ELR (cell line): ENCODE results near the gene POU3F1.

Experiments
- DNase-seq: peaks from one replicate; pipeline ENCODE4 v3.0.0-alpha.2; 2015; ENCODE audit warnings: low read depth

The POU3F1 gene

DNA sequence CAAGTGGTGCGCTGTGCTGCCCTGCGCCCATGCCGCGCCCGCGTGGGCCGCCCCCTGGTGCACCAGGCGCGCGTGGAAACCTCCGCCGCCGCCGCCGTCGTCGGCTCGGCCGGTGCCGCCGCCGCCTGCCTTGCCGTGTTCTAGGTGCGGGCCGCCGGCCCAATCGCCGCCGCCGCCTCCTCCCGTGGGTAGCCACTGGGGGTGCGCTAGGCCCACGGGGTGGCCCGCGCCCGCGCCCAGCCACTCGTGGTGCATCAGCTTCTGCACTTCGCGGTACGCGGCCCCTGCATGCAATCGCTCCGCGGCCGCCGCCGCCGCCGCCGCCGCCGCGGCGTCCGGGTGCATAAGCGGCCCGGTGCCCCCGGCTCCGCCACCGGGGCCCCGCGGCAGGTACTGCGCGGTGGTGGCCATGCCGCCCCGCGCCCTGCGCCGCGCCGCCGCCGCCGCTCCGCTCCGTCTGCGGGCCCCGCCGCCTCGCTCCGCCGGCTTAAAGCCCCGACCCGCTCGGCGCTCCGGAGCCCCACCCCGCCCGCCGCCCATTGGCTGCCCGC is at the start of gene POU3F1:
Gene POU3F1 (minus strand): TSS at position 461 of the 551 bp plus-strand sequence. CDS start 50 bp downstream, at position 411.
- no peak for DNase-seq

DNA sequence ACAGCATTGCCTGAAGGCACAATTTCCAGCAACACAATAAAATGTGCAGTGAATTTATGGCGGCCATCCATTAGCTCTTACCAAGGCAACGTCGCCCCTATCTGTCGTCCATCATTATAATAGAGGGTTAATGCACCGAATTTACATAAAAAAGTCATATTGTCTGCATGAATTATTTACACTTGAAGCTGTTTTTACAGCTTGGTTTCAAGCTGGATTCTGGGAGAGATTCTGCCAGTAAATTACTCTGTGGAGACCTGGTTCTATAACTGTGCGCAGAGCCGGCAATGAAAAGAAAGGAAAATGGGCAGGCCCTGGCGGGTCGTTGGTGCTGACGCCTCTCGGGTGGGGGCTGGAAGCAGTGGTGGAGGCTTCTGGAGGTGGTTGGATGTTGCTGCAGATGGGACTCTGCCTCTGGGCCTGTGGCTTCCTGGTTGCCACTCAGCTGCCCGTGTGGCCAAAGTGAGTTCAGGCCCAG is 48.9 kb upstream of the POU3F1 start:
- DNase-seq: no peak

DNA sequence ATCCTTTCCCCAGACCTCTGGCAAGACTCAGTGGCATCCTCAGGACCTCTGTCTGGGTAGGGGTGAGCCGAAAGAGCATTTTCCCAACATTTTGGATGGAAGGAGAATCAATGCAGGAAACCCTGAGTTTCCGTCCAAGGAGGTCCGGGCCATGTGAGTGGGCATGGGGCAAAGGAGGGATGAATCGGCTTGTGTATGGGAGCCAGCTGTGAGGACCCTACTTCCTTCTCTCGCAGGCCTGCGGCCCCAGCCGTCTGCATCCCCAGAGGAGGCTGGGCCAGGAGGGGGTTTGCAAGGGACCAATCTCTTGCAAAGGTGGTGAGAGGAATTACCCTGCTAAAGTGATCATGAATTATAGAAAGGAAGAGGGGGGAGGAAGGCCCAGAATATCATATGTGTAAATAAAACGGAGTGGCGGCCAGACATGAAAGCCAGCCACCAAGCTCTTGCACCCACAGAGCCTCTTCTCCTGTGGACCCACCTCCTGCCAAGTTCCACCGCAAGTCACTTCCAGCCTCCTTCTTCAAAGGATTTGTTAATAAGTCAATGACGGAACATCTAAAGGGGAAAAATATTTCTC is 48.2 kb upstream of the POU3F1 start:
- no peak for DNase-seq

DNA sequence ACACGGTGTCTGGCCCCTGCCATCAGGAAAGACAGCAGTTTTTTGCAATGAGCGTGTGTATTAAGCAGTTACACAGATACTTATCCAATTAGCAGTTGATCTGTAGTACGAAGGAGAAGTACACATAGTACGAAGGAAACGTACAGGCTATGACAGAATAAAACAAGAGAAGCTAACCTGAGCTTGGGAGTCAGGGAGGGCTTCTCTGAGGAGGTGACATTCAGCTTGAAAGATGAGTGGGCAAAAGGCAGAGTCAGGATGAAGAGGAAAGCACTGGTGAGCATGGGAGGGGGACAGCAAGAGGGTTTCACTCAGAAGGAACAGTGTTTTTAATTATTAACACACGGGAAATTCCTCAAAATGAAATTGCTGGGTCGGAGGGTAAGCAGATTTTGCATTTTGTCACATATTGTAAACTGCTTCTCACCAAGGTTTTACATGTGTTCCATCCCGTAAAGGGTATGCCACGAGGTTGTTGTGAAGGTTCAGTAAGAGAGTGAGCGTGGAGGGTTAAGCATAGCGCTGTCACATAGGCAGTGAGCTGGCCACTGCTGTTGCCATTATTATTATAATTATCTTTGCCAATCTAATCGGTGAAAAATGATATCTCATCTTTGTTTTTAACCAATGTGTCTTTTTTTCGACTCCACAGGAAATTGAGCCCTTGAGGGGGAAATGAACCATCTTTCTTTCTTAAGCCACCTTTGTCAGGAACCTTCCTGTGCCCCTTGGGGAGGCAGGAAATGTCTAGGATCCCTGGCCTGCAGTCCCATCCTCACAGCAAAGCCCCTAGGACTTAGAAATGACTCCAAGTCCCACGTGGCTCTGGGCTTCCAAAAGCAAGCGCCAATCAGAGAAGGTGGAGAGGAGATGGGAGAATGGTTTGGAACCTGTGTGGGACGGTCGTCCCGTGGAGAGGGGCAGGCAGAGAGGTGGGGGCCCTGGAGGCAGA is 47.3 kb upstream of the POU3F1 start:
- DNase-seq: no peak

DNA sequence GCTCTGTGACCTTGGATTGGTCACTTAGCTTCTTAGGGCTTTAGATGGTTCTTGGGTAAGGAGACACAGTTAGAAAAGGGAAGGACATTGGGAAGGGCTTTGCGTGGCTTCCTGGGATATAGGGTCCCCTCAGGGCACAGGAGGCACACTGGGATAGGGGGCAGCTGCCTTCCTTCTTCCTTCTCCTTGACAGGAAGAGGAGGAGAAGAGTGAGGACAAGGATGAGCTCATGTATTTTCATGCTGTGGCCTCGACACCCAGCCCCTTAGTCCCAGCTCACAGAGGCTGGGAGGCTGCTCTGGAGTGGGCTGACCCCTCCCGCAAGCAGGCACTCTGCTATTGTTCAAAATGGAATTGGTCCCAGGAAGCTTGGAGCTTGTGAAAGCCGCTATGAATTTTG is 45.7 kb upstream of the POU3F1 start:
- no peak for DNase-seq

DNA sequence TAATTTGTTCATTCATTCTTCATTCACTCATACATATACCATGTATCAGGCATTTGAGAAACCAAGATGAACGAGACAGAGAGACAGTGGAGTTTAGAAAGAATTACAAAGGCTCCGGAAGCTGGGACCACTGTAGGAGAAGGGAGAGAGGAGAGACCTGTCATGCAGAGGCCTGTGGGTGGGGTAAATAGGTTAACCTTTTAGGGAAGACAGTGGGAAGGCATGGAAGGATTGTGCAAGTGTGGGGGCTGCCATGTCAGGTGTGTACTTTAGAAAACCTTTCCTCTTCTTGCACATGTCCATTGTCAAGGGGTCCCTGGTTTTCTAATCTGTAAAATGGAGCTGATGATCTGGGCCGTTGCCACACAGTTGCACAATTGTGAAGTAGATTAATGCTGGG is 44.2 kb upstream of the POU3F1 start:
- no peak for DNase-seq

DNA sequence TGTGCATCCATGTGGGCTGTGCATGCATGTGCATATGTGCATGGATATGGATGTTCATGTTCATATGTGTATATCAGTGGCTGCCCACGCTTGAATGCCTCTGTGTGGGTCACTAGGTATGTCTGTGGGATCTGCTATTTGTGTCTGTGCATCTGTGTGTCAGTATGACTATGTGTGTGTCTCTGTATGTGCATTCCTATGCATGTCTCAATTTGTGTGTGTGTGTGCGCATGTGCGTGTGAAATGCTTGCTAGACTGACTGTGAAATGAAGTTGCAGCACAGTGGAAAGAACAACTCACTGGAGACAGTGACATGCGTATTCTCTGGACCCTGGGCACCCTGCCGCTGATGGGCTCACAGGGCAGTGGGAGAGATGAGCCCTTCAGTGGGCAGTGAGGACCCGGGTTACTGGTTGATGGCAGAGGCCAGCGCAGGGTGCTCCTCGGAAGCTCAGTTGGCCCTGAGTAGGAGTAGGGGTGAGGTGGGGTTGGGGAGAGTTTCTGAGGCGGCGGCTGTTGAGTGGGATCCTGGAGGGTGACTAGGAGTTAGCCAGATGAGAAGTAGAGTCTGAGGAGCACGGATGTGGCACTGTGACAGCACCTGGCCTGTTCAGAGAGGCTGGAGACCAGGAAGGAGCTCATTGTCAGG is 43.2 kb upstream of the POU3F1 start:
- DNase-seq: no peak

DNA sequence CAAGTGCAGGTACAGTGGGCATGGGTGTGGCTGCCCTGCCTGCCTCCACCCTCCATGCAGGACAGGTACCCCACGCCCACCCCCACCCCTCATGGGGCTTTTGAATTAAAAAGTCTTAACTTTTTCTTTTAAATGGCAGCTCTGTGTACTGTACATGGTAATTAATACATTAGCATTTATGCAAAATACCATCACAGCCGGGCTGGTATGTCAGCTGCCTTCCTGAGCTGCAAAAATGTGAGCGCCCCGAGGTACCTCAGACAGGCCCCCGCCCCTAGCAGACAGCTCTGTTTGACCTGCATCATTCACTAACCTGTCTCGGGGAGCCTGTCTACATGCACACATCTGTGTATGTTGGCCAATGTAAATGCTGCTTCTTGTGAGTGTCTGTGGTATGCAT is 42.2 kb upstream of the POU3F1 start:
- DNase-seq: no peak

DNA sequence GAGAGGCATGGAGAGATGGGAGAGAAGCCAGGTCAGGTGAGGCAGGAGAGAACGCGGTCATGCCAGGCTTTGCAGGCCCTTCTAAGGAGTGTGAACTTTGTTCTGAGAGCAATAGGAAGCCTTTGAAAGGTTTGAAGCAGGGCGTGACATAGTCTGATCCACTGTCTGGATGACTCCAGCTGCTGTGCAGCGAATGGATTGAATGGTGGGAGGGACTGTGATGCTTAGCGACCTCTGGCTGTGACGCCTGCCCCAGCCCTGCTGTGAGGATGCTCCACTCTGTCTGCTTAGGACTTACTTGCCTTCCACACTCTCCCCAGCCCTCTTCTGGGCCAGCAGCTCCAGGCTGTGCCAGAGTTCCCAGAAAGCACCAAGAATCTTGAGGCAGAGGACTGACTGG is 41.8 kb upstream of the POU3F1 start:
- no peak for DNase-seq

DNA sequence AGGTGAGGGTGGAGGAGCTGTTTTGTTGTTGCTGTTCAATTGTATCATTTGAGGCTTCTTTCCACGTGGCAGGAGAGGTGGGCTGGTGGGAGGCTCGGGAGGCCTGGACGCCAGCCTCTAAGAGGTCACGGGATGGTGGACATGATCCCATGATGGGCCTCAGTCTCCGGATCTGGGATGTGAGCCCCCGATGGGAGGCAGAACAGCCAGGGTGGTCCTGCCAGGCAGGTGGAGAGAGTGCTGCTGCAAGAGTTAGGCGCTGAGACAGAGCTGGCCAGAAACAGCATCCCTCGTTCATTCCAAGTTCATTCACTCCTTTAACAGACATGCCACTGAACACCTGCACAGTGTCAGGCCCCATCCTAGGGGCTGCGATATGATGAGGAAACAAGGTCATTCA is 41.1 kb upstream of the POU3F1 start:
- DNase-seq: no peak

DNA sequence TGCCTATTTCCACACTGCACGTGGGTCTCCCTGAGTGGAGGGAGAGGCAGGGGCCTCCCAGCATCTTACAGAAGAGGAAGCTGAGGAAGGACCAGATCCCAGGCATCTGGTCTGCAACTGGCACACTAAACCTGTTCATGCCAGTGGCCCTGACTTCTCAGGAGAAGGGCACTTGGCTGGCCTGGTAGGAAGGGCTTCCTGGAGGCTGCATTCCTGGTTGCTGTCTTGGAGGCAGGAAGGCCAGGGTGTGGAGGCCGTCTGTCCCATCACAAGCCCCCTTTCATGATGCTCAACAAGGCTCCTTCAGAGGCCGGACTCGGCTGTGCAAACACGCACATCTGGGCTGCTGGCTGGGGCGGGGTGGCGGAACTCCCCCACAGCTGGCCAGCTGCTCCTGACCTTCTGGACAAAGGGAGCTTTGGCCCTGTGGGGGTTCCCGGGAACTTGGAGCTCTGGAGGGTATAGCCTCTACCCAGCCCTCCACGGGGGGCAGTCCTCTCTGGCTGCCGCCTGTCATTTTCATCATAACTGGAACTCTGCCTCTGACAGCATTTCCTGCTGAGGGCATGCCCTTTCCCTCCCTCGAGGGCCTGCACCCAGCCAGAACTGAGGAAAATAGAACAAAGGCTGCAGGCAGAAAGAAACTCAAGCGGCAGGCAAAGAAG is 39.2 kb upstream of the POU3F1 start:
- no peak for DNase-seq

DNA sequence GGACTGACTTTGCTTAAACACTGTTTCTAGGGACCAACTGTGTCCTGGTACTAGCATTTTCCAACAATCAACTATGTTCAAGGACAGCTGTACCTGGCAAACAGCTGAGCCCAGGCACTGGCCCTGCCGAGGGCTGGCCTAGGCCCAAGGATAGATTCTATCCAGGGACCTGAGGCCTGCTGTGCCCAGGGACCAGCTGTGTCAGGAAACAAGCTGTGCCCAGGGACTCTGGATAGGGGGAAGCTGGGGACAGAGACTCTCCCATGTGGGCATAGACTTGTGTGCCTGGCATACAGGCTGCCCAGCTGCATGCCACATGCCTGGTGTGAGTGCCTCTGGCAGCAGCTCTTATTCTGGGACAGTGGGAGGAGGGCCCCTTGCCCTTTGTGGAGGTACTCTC is 38.1 kb upstream of the POU3F1 start:
- no peak for DNase-seq

DNA sequence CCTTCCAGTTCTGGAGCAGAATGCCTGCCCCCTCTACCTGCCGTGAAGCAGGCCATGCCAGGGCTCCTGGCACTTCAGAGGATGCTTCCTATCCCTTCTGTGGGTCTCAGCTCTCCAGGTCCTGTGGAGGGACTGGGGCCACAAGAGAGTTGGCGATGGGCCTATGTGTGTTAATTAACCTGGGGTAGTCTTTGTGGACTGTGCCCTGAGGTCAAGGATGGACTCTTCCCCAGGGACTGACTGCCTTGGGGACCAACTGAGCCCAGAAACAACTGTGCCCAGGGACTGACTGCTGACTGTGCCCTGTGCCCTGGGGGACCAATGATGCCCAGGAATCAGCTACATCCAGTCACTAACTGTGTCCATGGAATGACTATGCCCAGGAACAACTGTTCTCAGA is 37.5 kb upstream of the POU3F1 start:
- DNase-seq: no peak

DNA sequence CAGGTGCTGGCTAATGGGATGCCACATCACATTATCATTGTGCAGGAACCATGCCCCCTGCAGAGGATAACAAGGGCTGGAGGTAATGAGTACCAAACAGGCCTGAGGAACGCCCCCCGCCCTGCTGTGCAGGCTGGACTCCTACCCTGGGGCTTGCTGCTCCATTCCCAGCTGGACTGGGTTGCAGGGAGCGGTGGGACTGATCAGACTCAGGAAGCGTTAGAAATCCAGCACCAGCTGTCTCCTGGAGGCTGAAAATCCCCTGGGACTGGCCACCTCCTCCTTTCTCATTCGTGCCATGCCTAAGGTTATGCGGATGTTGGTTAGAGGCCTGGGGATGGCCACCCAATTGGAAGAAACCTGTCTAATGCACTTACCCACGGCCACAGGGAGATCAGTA is 36.9 kb upstream of the POU3F1 start:
- no peak for DNase-seq

DNA sequence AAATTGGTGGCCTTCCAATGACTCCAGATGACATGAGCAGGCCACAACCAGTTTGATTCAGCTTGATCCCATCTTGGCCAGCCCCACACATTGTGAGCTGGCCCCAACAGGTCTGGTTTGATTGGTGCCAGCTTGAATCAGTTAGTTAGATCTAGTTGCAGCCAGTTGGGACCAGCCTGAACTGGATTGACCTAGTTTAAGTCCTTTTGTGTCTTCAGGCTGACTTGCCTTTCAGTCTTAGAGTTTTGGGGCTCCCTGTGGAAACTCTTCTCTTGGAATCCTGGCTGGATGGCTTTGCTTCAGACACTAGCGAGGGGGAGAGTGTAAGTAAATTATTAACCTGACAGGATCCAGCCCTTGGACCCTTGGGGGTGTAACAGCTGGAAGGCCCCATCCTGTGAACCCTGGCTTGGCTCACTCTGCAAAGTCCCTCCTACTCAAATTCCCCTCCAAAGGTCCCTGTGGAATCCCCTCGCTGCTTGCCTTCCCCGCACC is 36.2 kb upstream of the POU3F1 start:
- no peak for DNase-seq

DNA sequence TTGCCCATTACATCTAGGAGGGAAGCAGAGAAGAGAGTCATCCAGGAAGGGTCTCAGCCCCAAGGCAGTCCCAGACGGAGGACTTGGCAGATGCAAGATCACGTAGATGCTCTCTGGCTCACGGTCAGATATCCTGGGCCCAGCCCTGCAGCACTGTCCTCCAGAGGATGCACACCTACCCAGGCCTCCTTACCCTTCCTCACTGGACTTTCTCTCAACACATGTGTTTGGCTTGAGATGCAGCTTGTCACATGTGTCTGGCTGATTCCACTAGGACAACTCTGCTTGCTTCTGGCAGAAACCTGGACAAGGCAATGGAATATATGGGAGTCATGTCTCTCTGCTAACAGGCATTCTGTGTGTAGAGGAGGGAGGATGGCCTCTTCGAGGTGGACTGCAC is 32.4 kb upstream of the POU3F1 start:
- DNase-seq: no peak

DNA sequence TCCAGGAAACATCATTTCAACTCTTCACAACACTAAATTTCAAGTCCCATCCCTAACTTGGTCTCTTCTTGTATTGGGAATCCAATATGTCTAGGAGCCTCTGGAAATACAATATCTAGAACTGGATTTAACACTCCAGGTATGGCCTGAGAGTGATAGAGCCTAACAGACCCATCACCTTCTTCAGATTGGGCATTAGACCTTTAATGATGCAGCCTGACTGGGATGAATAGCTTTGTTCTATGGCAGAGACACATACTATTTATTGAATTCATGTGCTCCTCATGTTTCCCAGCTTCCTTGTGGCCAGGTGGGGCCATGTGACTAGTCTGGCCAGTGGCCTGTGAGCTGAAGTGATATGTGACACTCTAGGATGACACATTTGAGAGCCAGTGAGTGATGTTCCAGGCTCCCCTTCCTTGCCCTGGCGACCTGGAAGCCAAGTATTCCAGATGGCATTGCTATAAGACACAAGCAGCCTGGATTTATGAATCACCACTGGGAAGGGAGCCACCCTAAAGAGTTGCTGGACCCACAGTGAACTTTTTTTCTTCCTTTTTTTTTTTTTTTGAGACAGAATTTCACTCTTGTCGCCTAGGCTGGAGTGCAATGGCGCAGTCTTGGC is 31.0 kb upstream of the POU3F1 start:
- DNase-seq: no peak

DNA sequence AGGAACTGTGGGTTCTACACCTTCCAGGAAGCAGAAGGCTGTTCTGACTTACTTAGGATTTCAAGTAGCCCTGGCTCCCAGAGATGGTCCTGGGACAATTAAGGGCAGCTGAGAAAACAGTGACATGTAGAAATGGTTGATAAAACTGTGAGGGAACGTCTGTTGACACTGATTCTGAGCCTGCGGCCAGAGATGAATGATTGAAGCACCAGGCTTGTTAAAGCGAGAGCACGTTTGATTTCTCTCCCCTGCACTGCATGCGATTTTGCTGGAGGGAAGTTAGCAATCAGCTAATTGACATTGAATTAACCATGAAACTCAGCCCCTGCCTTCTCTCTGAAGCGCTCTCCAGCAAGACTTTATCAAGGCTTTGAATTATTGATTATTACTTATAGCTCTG is 29.9 kb upstream of the POU3F1 start:
- DNase-seq: no peak

DNA sequence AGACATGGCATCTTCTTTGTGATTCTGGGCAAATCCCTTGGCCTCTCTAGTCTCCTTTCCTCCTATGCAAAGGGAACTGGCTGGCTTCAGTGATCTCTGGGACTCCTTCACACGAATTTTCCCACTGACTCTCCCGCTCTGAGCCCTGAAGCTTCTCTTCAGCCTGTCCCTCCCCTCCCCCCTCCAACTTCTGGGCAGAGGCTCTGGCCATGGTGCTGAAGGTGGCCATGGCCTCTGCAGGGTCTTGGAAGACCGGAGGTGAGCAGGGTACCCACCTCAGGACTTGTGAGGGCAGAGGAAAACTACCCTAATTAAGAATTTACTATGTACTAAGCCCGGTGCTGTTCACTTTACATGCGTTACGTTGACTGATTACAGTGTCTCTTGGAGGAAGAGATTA is 29.4 kb upstream of the POU3F1 start:
- peak; percentile 25 for DNase-seq

DNA sequence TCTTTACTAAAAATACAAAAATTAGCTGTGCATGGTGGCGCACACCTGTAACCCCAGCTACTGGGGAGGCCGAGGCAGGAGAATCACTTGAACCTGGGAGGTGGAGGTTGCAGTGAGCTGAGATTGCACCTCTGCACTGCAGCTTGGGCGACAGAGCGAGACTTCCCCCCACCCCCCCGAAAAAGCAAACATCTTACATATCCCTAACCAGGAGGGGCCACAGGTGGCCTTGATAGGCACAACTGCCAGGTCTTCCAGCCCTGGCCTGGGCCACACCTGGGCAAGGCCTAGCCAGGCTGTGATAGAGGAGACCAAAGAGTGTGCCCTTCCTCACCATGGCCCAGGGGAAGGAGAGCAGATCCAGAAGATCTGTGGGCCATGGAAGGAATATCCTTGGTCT is 28.6 kb upstream of the POU3F1 start:
- DNase-seq: no peak

DNA sequence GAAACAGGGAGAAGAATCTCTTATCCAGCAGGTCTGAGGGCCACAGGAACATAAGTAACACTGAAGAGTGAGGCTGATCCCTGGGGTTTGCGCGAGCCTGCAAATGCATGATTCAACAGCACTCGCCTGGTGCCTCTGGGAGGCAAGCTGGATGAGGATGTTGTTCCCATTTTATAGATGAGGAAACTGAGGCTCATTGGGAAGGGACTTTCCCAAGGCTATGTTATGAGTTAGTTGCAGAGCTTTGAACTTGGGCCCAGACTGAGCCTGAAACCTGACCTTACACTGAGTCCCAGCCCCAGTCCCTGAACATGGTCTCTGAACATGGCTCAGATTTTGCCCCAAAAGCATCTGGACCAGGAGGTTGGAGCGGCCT is 27.7 kb upstream of the POU3F1 start:
- DNase-seq: no peak
